ENCODE data around the gene CD274.

DNA sequence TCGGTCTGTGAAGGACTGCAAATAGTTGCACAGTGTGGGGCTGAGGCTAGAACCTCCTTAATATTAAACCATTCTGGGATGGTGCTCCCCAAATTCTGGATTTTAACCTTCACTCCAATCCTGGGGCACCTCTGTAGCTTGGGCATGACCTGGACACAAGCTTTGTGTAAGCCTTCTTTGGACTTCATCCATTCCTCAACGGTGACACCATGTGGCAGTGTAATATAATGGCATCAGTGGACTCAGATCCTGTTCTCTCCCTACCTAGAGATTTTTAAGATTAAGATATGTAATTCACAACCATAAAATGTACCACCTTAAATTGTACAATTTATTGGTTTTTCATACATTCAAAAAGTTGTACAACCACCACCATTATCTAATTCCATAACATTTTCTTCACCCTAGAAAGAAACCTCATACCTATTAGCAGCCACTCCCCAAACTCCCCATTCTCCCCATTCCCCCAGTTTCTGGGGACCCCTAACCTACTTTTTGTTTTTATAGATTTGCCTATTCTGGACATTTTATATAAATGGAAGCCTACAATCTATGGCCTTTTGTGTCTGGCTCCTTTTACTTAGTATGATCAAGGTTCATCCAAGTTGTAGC is 7.8 kb upstream of the CD274 start:
- TF ChIP-seq, protein P1, sequence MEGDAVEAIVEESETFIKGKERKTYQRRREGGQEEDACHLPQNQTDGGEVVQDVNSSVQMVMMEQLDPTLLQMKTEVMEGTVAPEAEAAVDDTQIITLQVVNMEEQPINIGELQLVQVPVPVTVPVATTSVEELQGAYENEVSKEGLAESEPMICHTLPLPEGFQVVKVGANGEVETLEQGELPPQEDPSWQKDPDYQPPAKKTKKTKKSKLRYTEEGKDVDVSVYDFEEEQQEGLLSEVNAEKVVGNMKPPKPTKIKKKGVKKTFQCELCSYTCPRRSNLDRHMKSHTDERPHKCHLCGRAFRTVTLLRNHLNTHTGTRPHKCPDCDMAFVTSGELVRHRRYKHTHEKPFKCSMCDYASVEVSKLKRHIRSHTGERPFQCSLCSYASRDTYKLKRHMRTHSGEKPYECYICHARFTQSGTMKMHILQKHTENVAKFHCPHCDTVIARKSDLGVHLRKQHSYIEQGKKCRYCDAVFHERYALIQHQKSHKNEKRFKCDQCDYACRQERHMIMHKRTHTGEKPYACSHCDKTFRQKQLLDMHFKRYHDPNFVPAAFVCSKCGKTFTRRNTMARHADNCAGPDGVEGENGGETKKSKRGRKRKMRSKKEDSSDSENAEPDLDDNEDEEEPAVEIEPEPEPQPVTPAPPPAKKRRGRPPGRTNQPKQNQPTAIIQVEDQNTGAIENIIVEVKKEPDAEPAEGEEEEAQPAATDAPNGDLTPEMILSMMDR (IDR thresholded peaks at IDR 0.05), result peak; percentile 17 to 37 (median 21)
- no peak for TF ChIP-seq POLR2A (IDR thresholded peaks at IDR 0.05)
